Suprapubic skin (tissue), 4 donors: Measurements from ENCODE around the gene SKAP2.

Experiments
- EP300 ChIP-seq: sonication (generic); formaldehyde crosslinking; IDR thresholded peaks from one replicate; pipeline ENCODE4 v1.6.1; 2017; ENCODE audit warnings: antibody characterized with exemption
- POLR2A ChIP-seq, 2 donors: fragments of 450-650 bp; IDR thresholded peaks; one replicate each; pipeline ENCODE4 v1.6.1; 2017; ENCODE audit warnings: antibody characterized with exemption in 2 of 2, mild to moderate bottlenecking in 2 of 2, moderate library complexity in 2 of 2
- POLR2AphosphoS5 ChIP-seq, 3 donors: sonication (generic); formaldehyde crosslinking; IDR thresholded peaks; one replicate each; pipeline ENCODE4 v1.6.1; 2017; ENCODE audit warnings: antibody characterized with exemption in 3 of 3
- TF ChIP-seq, protein P1 (sequence below), 2 donors: fragments of 200-600 bp in 1 of 2; fragments of 450-650 bp in 1 of 2; sonication (generic) in 1 of 2; IDR thresholded peaks; one replicate each; pipeline ENCODE4 v1.5.1; 2016 to 2019; ENCODE audit warnings: antibody characterized with exemption in 2 of 2, mild to moderate bottlenecking in 1 of 2, moderate library complexity in 1 of 2

GRCh38 chr7:26850193-26850651 lies 14.2 kb downstream of the SKAP2 start:
- TF ChIP-seq EP300: no peak
- TF ChIP-seq, protein P1, sequence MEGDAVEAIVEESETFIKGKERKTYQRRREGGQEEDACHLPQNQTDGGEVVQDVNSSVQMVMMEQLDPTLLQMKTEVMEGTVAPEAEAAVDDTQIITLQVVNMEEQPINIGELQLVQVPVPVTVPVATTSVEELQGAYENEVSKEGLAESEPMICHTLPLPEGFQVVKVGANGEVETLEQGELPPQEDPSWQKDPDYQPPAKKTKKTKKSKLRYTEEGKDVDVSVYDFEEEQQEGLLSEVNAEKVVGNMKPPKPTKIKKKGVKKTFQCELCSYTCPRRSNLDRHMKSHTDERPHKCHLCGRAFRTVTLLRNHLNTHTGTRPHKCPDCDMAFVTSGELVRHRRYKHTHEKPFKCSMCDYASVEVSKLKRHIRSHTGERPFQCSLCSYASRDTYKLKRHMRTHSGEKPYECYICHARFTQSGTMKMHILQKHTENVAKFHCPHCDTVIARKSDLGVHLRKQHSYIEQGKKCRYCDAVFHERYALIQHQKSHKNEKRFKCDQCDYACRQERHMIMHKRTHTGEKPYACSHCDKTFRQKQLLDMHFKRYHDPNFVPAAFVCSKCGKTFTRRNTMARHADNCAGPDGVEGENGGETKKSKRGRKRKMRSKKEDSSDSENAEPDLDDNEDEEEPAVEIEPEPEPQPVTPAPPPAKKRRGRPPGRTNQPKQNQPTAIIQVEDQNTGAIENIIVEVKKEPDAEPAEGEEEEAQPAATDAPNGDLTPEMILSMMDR (IDR thresholded peaks at IDR 0.05): no peak
- TF ChIP-seq POLR2A (IDR thresholded peaks at IDR 0.05): no peak
- no peak for TF ChIP-seq POLR2AphosphoS5 (IDR thresholded peaks at IDR 0.05)
